AG09319 (cell line): Measurements from ENCODE around the gene GIMAP8.
"Not testable (repeated sequence)": the region's sequence is repeated elsewhere in the genome, so short reads cannot be mapped to it uniquely, and the experiment has no call there.

Experiments used
- DNase-seq: peaks from one replicate; pipeline ENCODE4 v3.0.0-alpha.2; 2010; ENCODE audit warnings: low read depth; ENCODE audit errors: extremely low read depth
- TF ChIP-seq, protein P1 (sequence below): IDR thresholded peaks from 2 replicates; pipeline ENCODE4 v1.5.1; 2011; ENCODE audit warnings: low read depth, mild to moderate bottlenecking, inconsistent platforms, low read length, moderate library complexity

The GIMAP8 gene

DNA sequence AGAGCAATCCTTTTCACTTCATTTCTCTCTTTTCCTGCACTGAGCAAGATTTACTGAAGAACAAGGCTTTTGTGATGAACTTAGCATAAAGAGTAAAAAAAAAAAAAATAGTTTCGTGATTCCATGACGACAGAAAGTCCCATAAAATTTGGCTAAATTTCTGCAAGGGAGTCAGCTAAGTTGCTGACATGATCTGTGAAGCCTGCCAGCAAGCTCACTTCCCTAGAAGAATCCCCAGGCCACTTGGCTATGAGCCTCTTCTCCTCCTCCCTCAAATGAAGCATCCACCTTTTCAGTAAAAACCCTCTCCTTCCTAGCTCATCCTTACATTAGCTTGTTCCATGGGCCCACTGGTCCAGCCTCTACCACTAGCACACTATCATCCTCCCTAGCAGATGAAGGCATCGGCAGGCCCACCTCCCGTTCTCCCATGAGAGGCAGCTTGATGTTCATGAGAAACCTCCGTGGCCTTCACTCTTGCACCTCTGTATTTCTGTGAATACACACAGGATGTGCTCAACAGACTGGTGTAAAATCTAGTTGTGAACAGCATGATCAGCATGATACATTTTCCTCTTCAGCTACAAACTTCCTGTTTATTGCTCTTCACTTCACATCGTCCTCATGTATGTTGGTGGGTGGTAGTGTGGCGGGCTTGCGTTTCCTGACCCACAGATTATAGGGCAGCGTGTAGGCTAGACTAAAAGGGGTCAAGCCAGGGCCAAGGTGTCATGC, 30.9 kb downstream of the GIMAP8 start:
- TF ChIP-seq, protein P1, sequence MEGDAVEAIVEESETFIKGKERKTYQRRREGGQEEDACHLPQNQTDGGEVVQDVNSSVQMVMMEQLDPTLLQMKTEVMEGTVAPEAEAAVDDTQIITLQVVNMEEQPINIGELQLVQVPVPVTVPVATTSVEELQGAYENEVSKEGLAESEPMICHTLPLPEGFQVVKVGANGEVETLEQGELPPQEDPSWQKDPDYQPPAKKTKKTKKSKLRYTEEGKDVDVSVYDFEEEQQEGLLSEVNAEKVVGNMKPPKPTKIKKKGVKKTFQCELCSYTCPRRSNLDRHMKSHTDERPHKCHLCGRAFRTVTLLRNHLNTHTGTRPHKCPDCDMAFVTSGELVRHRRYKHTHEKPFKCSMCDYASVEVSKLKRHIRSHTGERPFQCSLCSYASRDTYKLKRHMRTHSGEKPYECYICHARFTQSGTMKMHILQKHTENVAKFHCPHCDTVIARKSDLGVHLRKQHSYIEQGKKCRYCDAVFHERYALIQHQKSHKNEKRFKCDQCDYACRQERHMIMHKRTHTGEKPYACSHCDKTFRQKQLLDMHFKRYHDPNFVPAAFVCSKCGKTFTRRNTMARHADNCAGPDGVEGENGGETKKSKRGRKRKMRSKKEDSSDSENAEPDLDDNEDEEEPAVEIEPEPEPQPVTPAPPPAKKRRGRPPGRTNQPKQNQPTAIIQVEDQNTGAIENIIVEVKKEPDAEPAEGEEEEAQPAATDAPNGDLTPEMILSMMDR, result no peak
- DNase-seq, result no peak

DNA sequence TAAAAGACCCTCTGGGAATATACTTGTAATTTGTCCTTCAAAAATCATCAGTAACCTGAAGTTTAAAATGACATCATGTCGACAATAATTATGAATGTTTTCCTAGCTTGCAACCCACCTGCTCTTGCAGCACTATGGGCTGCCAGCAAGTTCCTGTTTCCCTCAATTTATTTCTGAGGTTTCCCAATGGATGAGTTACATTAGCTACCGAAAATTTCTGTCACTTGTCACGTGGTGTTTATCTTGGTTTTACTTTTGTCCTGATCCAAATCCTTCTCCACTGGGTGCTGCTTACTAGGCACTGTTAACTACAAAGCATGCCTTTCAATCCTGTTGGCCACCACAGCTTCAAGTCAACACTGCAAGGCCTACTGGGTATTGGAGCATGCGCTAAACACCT, 31.5 kb downstream of the GIMAP8 start:
- TF ChIP-seq, protein P1, result no peak
- no peak for DNase-seq

DNA sequence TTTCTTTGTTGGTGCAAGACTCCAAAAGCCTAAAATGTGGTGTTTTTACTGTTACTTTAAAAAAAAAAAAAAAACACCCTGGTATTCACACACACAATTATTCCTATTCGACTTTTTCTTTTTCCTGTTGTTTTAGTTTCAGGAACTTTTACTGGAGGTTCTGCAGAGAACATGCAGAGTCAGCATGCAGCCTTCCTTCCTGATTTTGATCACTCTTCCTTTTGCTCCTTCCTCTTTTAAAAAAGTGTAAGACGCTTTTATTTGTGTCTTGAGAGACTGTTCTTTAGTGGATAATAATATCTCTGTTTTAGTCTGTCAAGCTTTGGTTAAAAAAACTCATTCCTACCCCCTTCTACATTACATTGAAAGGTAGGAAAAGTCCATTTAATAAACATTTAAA, 33.1 kb downstream of the GIMAP8 start:
- DNase-seq, result not testable (repeated sequence)

DNA sequence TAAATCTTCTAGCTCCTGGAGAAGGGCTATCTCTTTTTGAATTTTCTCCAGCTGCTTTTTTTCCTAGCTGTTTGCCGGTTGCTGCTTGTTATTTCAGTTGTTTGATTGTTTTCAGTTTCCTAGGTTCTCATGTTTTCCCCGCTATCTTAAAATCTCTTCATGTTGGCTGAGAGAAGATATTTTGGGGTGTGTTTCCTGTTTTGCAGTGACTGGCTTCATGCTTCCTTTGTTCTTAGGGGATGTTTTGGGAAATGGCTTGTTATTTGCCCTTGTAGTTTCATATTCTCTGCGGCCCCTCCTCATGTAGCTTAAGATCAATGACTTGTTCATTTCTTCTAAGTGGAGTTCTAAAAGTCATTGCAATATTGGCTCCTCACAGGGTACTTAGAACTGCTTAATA, 33.6 kb downstream of the GIMAP8 start:
- not testable (repeated sequence) for DNase-seq

DNA sequence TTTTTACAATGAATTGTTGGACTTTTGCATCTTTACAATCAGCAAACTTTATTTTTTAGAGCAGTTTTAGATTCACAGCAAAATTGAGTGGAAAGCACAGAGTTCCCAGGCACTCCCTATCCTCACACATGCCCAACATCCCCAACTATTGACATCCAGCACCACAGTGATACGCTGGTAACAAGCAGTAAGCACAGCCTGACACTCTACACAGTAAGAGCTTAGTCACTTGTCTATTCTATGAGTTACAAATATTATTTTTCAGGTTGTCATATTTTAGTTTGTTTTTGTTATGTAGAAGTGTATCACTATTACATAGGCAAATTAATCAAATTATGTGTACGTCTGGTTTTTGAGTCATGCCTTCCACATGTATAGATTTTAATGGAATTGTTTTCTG, 37.2 kb downstream of the GIMAP8 start:
- no peak for DNase-seq
- TF ChIP-seq, protein P1, result no peak

DNA sequence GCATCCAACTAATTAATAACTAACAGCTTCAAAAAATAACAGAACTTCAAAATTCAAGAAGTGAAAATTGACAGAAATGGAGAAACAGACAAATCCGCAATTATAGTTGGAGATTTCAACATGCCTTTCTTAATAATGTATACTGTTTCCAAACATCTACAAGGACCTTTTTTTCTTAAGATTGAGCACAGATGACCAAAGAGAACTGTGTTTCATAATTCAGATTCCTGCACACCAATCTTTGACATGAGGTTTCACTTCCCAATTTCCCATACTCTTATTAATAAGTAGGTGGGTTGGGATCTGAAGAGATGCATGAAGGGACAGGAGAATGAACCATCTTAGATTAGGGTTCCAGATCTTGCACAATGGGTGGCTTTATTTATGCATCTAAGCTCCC, 39.4 kb downstream of the GIMAP8 start:
- TF ChIP-seq, protein P1, result no peak
- no peak for DNase-seq

DNA sequence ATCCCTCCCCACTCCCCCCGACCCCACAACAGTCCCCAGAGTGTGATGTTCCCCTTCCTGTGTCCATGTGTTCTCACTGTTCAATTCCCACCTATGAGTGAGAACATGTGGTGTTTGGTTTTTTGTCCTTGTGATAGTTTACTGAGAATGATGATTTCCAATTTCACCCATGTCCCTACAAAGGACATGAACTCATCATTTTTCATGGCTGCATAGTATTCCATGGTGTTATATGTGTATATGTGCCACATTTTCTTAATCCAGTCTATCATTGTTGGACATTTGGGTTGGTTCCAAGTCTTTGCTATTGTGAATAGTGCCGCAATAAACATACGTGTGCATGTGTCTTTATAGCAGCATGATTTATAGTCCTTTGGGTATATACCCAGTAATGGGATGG, 43.0 kb downstream of the GIMAP8 start:
- not testable (repeated sequence) for DNase-seq

DNA sequence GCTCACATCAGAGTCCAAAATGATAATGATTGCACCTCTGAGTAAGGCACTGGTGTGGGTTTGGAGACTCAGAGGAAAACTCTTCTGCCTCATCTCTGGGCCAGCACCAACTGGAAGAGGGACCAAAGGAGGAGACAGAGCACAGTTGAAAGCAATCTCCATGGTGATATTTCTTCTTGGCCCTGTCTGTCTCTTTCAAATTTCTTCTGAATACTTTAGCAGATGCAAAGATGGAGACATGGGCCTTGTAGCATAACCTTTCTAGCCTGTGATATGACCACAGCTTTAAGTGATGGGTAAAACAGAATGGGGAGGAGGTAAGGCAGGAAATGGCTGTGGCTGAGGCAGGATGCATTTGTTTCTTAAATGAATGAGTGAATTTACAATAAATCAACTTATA, 52.1 kb downstream of the GIMAP8 start:
- TF ChIP-seq, protein P1, result no peak
- no peak for DNase-seq

DNA sequence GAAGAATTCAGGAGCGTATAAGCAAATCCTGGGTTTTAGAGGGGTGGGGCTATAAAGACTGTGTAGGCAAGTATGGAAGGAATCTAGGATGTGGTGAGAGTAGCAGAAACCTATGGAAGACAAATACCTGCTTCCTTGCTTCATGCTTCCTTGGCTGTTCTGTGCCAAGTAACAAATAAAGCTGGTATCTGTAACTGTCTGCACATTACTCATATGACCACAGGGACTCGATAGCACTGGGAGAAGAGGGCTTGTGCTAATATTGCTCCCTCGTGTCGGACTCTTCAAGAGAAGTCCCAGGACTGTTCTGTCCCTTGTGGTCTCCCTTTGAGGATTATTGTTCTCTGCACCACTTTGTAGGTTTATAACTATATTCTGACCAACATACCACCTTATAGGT, 52.7 kb downstream of the GIMAP8 start:
- TF ChIP-seq, protein P1, result no peak
- DNase-seq, result no peak
